IMR-90 (cell line): ENCODE data around the gene FBXL7. TPM values are rescaled to one million over a fixed set of nuclear protein-coding genes. Genes with fewer than 3 reads are reported as not detected.
A peak's percentile ranks its signal among the peaks of the same experiment; 100 is the strongest.

Experiments used
- ATAC-seq: fragments of 200-7000 bp; cut with Tn5 transposase; 2 replicates; pipeline ENCODE4 v1.9.1; 2020; ENCODE audit warnings: low read depth, mild to moderate bottlenecking, moderate library complexity
- BruUV-seq: library from RNA; stranded (reverse); fragments of 400-500 nt; replicated peaks from 2 replicates; lab custom pipeline; 2021; lab: Mats Ljungman, UMichigan
- CTCF ChIA-PET: fragments of 300-600 bp; formaldehyde crosslinking; extraction: SDS; loops from one replicate; lab custom pipeline; 2021; ENCODE audit warnings: antibody characterized with exemption; lab: Yijun Ruan, JAX
- POLR2A ChIA-PET: fragments of 300-600 bp; sonication (Branson Sonifier 250); formaldehyde crosslinking; loops from one replicate; lab custom pipeline; 2022; ENCODE audit warnings: antibody characterized with exemption; ENCODE audit not compliant: unreplicated experiment; lab: Charles Lee
- DNase-seq: peaks from one replicate; pipeline ENCODE4 v3.0.0; 2013
- H2AFZ ChIP-seq: replicated peaks from 2 replicates; pipeline ENCODE3; 2013; ENCODE audit warnings: low read length, mild to moderate bottlenecking; ENCODE audit not compliant: poor library complexity
- H2AK5ac ChIP-seq: 2 replicates; pipeline ENCODE4 v1.6.1; 2013; ENCODE audit warnings: low read depth, low read length, inconsistent platforms
- H2AK9ac ChIP-seq: replicated peaks from 2 replicates; pipeline ENCODE3; 2013; ENCODE audit warnings: mild to moderate bottlenecking, low read depth, low read length, moderate library complexity; ENCODE audit not compliant: poor library complexity
- H2BK120ac ChIP-seq: 2 replicates; pipeline ENCODE4 v1.6.1; 2013; ENCODE audit warnings: low read depth, low read length, inconsistent platforms
- H2BK15ac ChIP-seq: 3 replicates; pipeline ENCODE4 v1.6.1; 2013; ENCODE audit warnings: low read depth, low read length, inconsistent platforms
- H2BK20ac ChIP-seq: 2 replicates; pipeline ENCODE4 v1.6.1; 2013; ENCODE audit warnings: low read depth, mild to moderate bottlenecking, inconsistent platforms, low read length, moderate library complexity
- H2BK5ac ChIP-seq: 2 replicates; pipeline ENCODE4 v1.6.1; 2013; ENCODE audit warnings: mild to moderate bottlenecking, low read depth, low read length, inconsistent platforms; ENCODE audit not compliant: poor library complexity, severe bottlenecking
- H3K14ac ChIP-seq: replicated peaks from 2 replicates; pipeline ENCODE4 v1.6.1; 2013; ENCODE audit warnings: low read depth, low read length, inconsistent platforms
- H3K18ac ChIP-seq: 2 replicates; pipeline ENCODE4 v1.6.1; 2013; ENCODE audit warnings: low read depth, low read length, control low read depth
- H3K23ac ChIP-seq: 2 replicates; pipeline ENCODE4 v1.6.1; 2013; ENCODE audit warnings: low read depth, low read length, inconsistent platforms
- H3K27ac ChIP-seq: 2 replicates; pipeline ENCODE4 v1.5.1; 2013; ENCODE audit warnings: mild to moderate bottlenecking, control low read depth, low read length; ENCODE audit not compliant: insufficient read depth
- H3K27me3 ChIP-seq: 2 replicates; pipeline ENCODE4 v1.6.1; 2013; ENCODE audit warnings: low read length; ENCODE audit not compliant: control insufficient read depth, insufficient read depth
- H3K36me3 ChIP-seq: 2 replicates; pipeline ENCODE4 v1.6.1; 2013; ENCODE audit warnings: low read length, mixed read lengths; ENCODE audit not compliant: control insufficient read depth, insufficient read depth
- H3K4ac ChIP-seq: 2 replicates; pipeline ENCODE4 v1.6.1; 2013; ENCODE audit warnings: low read depth, low read length, inconsistent platforms
- H3K4me1 ChIP-seq: 2 replicates; pipeline ENCODE4 v1.6.1; 2013; ENCODE audit warnings: low read length, mixed read lengths; ENCODE audit not compliant: control insufficient read depth, insufficient read depth
- H3K4me2 ChIP-seq: 2 replicates; pipeline ENCODE4 v1.6.1; 2013; ENCODE audit warnings: low read depth, mild to moderate bottlenecking, control low read depth, low read length, moderate library complexity
- H3K4me3 ChIP-seq: 2 replicates; pipeline ENCODE4 v1.5.1; 2013; ENCODE audit warnings: low read depth, mild to moderate bottlenecking, control low read depth, low read length, moderate library complexity; ENCODE audit not compliant: insufficient read depth
- H3K56ac ChIP-seq: 2 replicates; pipeline ENCODE4 v1.6.1; 2013; ENCODE audit warnings: low read length, inconsistent platforms; ENCODE audit not compliant: insufficient read depth; ENCODE audit errors: extremely low read depth
- H3K79me1 ChIP-seq, 2 experiments: 2 replicates each; pipeline ENCODE4 v1.6.1; 2013; ENCODE audit warnings: low read length in 2 of 2, inconsistent platforms in 1 of 2, low read depth in 1 of 2
- H3K9ac ChIP-seq: 2 replicates; pipeline ENCODE4 v1.6.1; 2013; ENCODE audit warnings: low read depth, low read length, control low read depth
- H3K9me1 ChIP-seq: 2 replicates; pipeline ENCODE4 v1.6.1; 2013; ENCODE audit warnings: low read length, inconsistent platforms; ENCODE audit not compliant: insufficient read depth
- H3K9me3 ChIP-seq: 2 replicates; pipeline ENCODE4 v1.6.1; 2013; ENCODE audit warnings: low read length; ENCODE audit not compliant: control insufficient read depth, insufficient read depth
- H4K20me1 ChIP-seq: 2 replicates; pipeline ENCODE4 v1.6.1; 2013; ENCODE audit warnings: low read length, inconsistent platforms; ENCODE audit not compliant: insufficient read depth
- H4K5ac ChIP-seq: 2 replicates; pipeline ENCODE4 v1.6.1; 2013; ENCODE audit warnings: mild to moderate bottlenecking, low read depth, low read length, control low read depth
- H4K8ac ChIP-seq, 2 experiments: 2 replicates each; pipeline ENCODE4 v1.6.1; 2013; ENCODE audit warnings: low read depth in 2 of 2, low read length in 2 of 2, control low read depth in 1 of 2, inconsistent platforms in 1 of 2
- H4K91ac ChIP-seq: 2 replicates; pipeline ENCODE4 v1.6.1; 2013; ENCODE audit warnings: low read depth, low read length, inconsistent platforms; ENCODE audit not compliant: insufficient read depth
- BHLHE40 ChIP-seq: fragments of 150-350 bp; IDR thresholded peaks from 2 replicates; pipeline ENCODE4 v1.6.1; 2016; ENCODE audit warnings: mild to moderate bottlenecking, low read depth, low read length
- CEBPB ChIP-seq: IDR thresholded peaks from 2 replicates; pipeline ENCODE4 v1.6.1; 2012; ENCODE audit warnings: low read depth, low read length, improper control_type of control experiment
- MAZ ChIP-seq: IDR thresholded peaks from 2 replicates; pipeline ENCODE4 v1.6.1; 2012; ENCODE audit warnings: low read depth, mild to moderate bottlenecking, low read length, improper control_type of control experiment, moderate library complexity, borderline replicate concordance
- POLR2A ChIP-seq: IDR thresholded peaks from 2 replicates; pipeline ENCODE4 v1.6.1; 2012; ENCODE audit warnings: mild to moderate bottlenecking, low read depth, low read length
- RAD21 ChIP-seq: IDR thresholded peaks from 2 replicates; pipeline ENCODE4 v1.6.1; 2012; ENCODE audit warnings: low read length, improper control_type of control experiment
- WGBS, 2 experiments: methylation state at CpG; one replicate each; pipeline versions ENCODE4 v1.1.5 to v1.1.7; 2013; ENCODE audit warnings: missing lambda C conversion rate in 2 of 2; ENCODE audit not compliant: insufficient read length in 1 of 2; ENCODE audit errors: extremely low coverage in 2 of 2; 5-methylcytosine and 5-hydroxymethylcytosine counted together
- dilution Hi-C: fragments of 300-500 bp; cut with HindIII; formaldehyde crosslinking; loops from one replicate; pipeline ENCODE4 v1.14.3; 2018; ENCODE audit warnings: low sequenced_read_pairs; ENCODE audit not compliant: unreplicated experiment
- in situ Hi-C: fragments of 300-500 bp; cut with MboI; formaldehyde crosslinking; loops from 3 replicates; pipeline ENCODE4 v1.14.3; 2019; ENCODE audit warnings: low sequenced_read_pairs, inconsistent platforms, mixed read lengths
- intact Hi-C: fragments of 100-400 bp; cut with micrococcal nuclease; formaldehyde crosslinking; loops from 2 replicates; pipeline ENCODE4 v1.10.0; 2022
- polyA plus RNA-seq, 3 experiments: library from polyadenylated mRNA; depleted of rRNA; stranded (reverse); fragments of >200 nt; gene quantifications; 2 replicates each; pipeline ENCODE4 v1.2.3, GENCODE V29; 2012; ENCODE audit warnings: low replicate concordance in 1 of 3
- total RNA-seq: library from RNA; depleted of rRNA; stranded (reverse); fragments of >200 nt; gene quantifications from 2 replicates; pipeline ENCODE4 v1.2.3, GENCODE V29; 2012
- TF ChIP-seq, protein P1 (sequence below): fragments of 150-350 bp; IDR thresholded peaks from 2 replicates; pipeline ENCODE4 v1.6.1; 2016; ENCODE audit warnings: low read depth, mild to moderate bottlenecking, low read length, moderate library complexity, borderline replicate concordance

Gene FBXL7
- total and polyA plus RNA-seq, 2 of the 4 experiments (the other 2 are of a cell fraction) = 4.1 to 10.2 TPM

DNA sequence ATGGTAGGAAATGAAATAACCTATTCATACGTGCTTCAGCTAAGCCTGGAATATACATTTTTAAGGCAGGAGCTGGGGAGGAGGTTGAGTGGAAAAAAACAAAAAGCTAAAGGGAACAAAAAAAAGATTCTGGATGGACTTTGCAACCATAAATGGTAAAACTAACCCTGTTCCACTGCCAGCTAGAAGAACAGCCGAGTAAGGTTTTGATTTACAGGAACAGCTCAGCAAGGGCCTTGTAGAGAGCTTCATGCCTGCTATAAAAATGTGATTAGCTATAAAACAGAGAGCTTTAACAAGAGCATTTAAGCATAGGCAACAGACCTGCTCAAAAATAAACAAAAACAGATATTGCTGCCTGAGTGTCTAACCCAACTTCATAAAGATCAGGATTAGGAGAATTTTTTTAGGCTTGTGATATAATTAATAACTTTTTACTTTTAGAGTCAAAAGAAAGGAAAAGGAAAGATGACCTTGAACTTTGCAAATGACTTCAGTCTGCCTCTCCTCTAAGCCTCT is 194.8 kb downstream of the FBXL7 start:
- peak overlapping the region; percentile 16; the same call in 1 of the 2 replicates for H3K56ac ChIP-seq
- peak overlapping the region; percentile 70 for H2AK9ac ChIP-seq
- H2BK120ac ChIP-seq = peak overlapping the region; percentile 77; the same call in 1 of the 2 replicates
- H3K4me3 ChIP-seq = no peak overlapping the region
- DNase-seq (peak; percentile 47), ATAC-seq (peak; percentile 63)
- H3K4ac ChIP-seq = peak overlapping the region; percentile 83
- no peaks in the 10 kb centered on the region for H3K27me3 ChIP-seq
- H3K9me1 ChIP-seq = peaks cover 14% of the 10 kb centered on the region
- H2BK15ac ChIP-seq = 0 out of 3 replicates have a peak overlapping the region, but pooled peaks have one; percentile 27
- no peaks in the 10 kb centered on the region for H4K20me1 ChIP-seq
- peak overlapping the region; percentile 48; the same call in 1 of the 2 replicates for H3K27ac ChIP-seq
- dilution Hi-C loops = no loop called here
- peak overlapping the region; percentile 24 for H3K9ac ChIP-seq
- peak overlapping the region; percentile 79 for H2AFZ ChIP-seq
- H3K18ac ChIP-seq = peak overlapping the region; percentile 88
- peak overlapping the region; percentile 79 for H3K14ac ChIP-seq
- TF ChIP-seq BHLHE40 (no peak), POLR2A (no peak), MAZ (no peak), RAD21 (no peak), CEBPB (no peak)
- TF ChIP-seq, protein P1, sequence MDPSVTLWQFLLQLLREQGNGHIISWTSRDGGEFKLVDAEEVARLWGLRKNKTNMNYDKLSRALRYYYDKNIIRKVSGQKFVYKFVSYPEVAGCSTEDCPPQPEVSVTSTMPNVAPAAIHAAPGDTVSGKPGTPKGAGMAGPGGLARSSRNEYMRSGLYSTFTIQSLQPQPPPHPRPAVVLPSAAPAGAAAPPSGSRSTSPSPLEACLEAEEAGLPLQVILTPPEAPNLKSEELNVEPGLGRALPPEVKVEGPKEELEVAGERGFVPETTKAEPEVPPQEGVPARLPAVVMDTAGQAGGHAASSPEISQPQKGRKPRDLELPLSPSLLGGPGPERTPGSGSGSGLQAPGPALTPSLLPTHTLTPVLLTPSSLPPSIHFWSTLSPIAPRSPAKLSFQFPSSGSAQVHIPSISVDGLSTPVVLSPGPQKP = no peak
- peak overlapping the region; percentile 64; the same call in 1 of the 2 replicates for H3K23ac ChIP-seq
- BruUV-seq = no TSS peak
- CTCF ChIA-PET = interaction anchor here (0.6 to 1.6 kb wide), 2 partner anchors 11 to 231 kb away, joined by 3 to 6 read pairs; no protein-coding TSS in a partner anchor
- no peaks in the 10 kb centered on the region for H3K36me3 ChIP-seq
- peak overlapping the region; percentile 94 for H4K5ac ChIP-seq
- H2AK5ac ChIP-seq = peak overlapping the region; percentile 83
- H2BK5ac ChIP-seq = peak overlapping the region; percentile 25
- H3K9me3 ChIP-seq = no peaks in the 10 kb centered on the region
- peak overlapping the region; percentile 44; the same call in 1 of the 2 replicates for H4K91ac ChIP-seq
- H3K4me2 ChIP-seq = peak overlapping the region; percentile 60
- WGBS, 2 experiments = no CpG with 5 or more reads among the region's 2 CpGs
- peak overlapping the region; percentile 71 to 89 for H4K8ac ChIP-seq
- peaks cover 13% of the 10 kb centered on the region for H3K4me1 ChIP-seq
- in situ Hi-C loops = no loop called here
- intact Hi-C loops = no loop called here
- H2BK20ac ChIP-seq = peak overlapping the region; percentile 75; the same call in 1 of the 2 replicates
- H3K79me1 ChIP-seq = peaks cover 9 to 37% of the 10 kb centered on the region in 2 experiments; a peak in 3 of 4 replicates
- POLR2A ChIA-PET = no interaction called here
